Activated effector memory CD4-positive, alpha-beta T cell treated with Interleukin-2 at 50 U/mL for 16 hours (primary cell): ENCODE results near the gene TSC2.
"Not testable (repeated sequence)": the region's sequence is repeated elsewhere in the genome, so short reads cannot be mapped to it uniquely, and the experiment has no call there.

ENCODE experiments used
- DNase-seq: peaks from one replicate; pipeline ENCODE4 v3.0.0-alpha.2; 2020

TSC2 gene

DNA sequence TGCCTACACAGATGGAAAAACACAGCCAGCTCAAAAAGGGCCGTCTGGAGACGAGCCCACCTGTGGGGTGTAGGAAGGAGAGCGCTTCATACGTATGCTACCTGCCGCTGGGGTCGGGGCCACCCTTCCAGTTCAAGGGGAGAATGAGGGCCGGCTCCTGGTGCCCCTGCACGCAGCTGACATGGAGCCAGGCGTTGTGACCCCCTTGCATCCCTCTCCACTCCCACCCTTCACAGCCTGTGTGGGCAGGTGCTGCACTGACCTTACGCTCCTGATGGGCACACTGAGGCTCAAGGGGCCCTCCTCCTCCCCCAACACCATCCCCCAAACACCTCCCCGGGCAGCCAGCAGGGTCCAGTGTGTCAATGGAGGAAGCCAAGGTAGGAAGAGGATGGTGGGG, 77.8 kb downstream of the TSC2 start:
- DNase-seq = not testable (repeated sequence)

DNA sequence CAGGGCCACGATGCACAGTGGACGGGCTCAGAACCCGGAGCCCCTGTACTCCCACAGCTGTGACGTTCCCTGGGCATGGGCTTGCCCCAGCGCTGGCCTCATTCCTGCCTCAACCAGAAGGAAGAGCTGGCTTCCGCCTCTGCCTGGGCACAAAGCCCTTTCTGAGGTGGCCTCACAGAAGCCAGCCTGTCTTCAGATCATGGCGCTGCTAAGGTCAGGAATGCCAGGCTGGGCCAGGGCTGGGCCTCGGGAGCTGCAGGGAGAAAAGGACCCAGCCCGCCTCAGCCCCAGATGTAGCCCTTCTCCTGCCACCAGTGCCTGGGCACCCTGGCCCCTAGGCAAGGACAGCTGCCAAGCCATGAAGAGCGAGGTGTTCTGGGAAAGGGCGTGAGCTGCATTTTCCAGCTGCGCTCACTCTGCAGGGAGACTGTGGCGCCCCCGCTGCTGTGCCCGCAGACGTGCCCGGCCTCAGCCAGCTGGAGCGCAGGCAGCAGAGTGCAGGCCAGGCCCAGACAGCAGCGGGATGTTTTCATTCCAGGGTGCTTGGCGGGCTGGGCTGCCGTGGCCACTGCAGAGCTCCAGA, 78.5 kb downstream of the TSC2 start:
- not testable (repeated sequence) for DNase-seq

DNA sequence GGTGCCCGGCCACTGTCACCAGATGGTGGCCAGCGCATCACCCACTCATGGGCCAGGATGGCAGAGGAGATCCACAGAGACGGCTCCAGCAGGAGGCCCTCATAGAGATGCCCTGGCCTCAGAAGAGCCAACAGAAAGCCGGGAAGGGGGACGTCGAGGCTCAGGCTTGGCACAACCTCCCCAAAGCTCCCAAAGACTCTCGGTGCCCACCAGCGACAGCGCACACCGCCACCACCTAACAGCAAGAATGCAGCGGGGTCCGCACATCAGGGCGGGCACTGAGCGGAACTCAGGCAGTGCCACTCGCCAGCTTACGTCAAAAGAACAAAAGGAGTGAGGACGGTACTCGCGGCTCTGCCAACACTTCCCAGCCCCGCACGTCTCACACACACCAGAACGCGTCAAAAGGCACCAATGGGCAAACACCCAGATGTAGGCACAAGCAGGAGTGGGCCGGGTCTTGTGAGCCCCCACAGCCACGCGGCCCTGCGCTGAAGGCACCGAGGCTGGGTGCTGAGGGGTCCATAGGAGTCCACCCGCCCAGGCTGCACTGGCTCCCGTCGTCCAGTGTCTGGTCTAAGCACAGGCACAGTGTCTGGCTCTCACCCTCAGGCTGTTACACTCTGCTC, 79.3 kb downstream of the TSC2 start:
- DNase-seq = not testable (repeated sequence)

DNA sequence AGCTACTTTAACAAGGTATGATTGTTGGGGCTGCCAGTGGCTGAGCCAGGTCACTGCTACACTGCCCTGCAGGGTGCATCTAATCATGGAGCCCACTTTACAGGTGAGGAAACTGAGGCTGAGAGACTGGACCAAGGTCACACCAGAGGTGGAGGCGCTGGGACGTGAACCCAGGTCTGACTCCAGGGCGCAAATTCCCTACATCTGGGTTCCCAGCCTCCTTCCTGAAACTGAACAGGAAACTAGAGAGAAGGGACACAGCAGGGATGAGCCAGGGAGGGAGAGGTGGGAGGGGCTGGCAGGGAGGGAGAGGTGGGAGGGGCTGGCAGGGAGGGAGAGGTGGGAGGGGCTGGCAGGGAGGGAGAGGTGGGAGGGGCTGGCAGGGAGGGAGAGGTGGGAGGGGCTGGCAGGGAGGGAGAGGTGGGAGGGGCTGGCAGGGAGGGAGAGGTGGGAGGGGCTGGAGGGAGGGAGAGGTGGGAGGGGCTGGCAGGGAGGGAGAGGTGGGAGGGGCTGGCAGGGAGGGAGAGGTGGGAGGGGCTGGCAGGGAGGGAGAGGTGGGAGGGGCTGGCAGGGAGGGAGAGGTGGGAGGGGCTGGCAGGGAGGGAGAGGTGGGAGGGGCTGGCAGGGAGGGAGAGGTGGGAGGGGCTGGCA, 80.0 kb downstream of the TSC2 start:
- not testable (repeated sequence) for DNase-seq

DNA sequence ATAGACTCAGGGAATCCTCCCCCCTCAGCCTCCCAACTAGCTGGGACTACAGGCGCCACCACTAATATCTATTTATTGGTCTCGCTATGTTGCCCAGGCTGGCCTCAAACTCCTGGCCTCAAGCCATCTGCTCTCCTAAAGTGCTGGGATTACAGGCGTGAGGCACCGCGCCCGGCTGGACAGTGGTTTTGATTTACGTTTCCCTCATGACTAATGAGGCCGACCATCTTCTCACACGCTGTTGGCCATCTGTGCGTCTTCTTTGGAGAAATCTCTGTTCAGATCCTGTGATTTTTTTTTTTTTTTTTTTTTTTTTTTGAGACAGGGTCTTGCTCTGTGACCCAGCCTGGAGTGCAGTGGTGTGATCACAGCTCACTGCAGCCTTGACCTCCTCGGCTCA, 81.5 kb downstream of the TSC2 start:
- not testable (repeated sequence) for DNase-seq

DNA sequence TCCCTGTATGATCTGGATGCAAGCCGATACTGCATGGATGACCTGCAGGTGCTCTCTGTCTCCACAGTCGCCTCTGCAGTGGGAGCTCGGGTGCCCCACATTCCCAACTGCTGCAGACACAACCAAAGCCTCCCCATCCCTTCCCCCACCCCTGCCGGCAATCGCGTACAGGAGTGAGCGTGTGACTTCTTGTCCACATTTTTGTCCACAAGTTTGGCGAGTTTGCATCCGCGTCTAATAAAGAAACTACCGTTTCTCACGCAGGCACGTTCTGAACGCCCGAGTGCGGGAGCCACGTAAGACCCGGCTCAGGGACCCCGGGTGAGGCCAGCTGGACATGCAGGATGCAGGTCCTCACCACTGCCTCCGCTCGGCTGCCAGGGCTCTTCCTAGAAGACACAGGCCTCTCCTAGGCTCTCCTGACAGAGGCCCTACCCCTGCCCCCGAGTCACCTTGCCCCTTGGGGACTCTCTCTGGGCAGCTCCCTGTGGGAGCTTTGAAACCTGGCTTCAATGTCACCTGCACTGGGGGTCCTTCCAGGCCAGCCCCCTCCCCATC, 82.2 kb downstream of the TSC2 start:
- DNase-seq = not testable (repeated sequence)

DNA sequence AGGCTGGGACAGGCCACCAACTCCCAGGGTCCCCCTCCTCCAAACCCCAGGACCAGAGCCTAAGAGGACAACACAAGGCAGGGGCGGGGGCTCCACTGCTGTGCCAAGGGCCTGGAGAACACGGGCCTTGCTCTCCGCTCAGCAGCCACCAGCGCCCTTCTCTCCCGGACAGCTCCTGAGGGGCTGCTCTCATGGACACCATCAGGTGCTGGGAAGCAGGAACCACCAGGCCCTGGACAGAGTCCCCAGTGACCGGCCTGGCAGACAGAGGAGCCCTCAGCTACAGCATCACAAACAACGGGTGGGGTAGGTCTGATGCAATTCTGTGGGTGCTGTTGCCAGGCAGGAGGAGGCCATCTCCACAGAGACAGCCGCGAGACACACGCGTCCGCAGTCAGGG, 86.0 kb downstream of the TSC2 start:
- DNase-seq = not testable (repeated sequence)

DNA sequence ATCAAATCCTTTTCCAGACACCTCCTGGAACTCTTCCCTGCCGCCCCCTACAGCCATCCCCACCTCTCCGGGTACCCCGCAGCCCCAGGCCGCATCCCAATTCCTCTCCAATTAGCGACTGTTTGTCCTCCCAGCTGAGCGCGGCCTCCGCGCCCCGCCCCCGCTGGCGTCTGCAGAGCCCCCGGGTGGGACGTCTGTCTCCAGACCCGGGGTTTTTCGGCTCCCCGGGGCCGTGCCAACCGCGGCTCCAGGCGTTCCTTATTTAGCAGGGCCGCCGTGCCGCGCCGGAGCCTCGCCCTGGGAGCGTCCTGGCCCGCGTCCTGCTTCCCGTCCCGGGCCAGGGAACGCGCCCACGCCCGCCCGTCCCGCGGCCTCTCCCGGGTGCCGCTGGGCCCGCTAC, 87.3 kb downstream of the TSC2 start:
- not testable (repeated sequence) for DNase-seq

DNA sequence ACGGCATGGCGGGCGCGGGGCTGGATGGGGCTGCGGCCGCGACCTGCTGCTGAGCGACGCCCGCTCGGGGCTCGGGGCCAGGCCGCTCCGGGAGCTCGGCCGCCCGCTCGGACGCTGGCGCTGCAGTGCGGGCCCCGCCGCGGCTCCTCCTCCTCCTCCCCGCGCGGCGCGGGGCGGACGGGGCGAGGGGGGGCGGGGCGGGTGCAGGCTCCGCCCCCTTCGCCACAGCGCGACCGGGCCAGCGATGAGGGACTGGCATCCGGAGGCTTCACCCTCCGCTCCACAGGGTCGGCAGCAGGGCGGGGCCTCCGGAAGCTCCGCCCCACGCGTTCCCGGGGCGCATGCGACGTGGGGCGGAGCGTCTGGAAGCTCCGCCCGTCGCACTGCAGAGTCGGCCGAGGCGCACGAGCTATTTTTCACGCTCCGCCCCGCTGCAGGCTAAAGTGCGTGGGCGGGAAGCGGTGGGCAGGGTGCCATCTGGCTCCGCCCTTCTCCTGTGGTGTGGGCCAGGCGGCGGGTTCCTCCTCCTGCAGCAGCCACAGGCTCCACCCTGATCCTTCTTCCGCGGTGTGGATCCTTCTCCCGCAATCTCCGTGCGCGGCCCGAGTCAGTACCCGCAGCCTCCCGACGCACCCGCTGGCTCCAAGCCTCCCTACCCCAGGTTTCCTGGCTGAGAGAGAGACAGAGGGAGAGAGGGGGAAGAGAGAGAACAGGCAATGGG, 88.1 kb downstream of the TSC2 start, which contains the start of gene PKD1:
TSS of gene PKD1 (minus strand) at position 129 of the 721 bp plus-strand sequence. CDS start 209 bp downstream, outside the sequence.
- peak; percentile 98 for DNase-seq
